ENCODE data around the gene HAL.

HAL gene

GRCh38 chr12:95949477-95950206, 46.5 kb downstream of the HAL start:
- no peak overlapping the region for H3K4me3 ChIP-seq (ENCODE audit: low read depth, low read length)
- no peak for DNase-seq (ENCODE audit: low read depth)

- no peak overlapping the region for H3K4me3 ChIP-seq (ENCODE audit: low read depth, low read length)
These were observed 51.9 kb downstream of the HAL start for GRCh38 chr12:95944108-95944704.

GRCh38 chr12:95943330-95943842, 52.8 kb downstream of the HAL start, which contains the start of gene AMDHD1:
TSS of gene AMDHD1 (plus strand) at chr12:95943331. CDS start at chr12:95943399, 68 bp downstream.
- peak within 1 kb of the TSS; percentile 66 for H3K4me3 ChIP-seq (ENCODE audit: low read depth, low read length)
- DNase-seq (ENCODE audit: low read depth) = no peak

More at GRCh38 chr12:95944108-95944704, 51.9 kb downstream of the HAL start:
- no peak for DNase-seq (ENCODE audit: low read depth)

GRCh38 chr12:95942524-95943329, 53.4 kb downstream of the HAL start, which contains the start of gene CCDC38:
TSS of gene CCDC38 (minus strand) at chr12:95942614. CDS start at chr12:95936509, 6,105 bp downstream.
- H3K4me3 ChIP-seq (ENCODE audit: low read depth, low read length) = peak within 1 kb of the TSS; percentile 66
- DNase-seq (ENCODE audit: low read depth) = no peak

- peak overlapping the region; percentile 66 for H3K4me3 ChIP-seq (ENCODE audit: low read depth, low read length)
- DNase-seq (ENCODE audit: low read depth) = no peak
These were observed 54.0 kb downstream of the HAL start for GRCh38 chr12:95942101-95942523.

GRCh38 chr12:95940514-95940913, 55.6 kb downstream of the HAL start:
- no peak overlapping the region for H3K4me3 ChIP-seq (ENCODE audit: low read depth, low read length)
- no peak for DNase-seq (ENCODE audit: low read depth)

All from skeletal muscle cell (primary cell).